Hepatic stellate cell (primary cell): Measurements from ENCODE around the gene DKK2.
A peak's percentile ranks its signal among the peaks of the same experiment; 100 is the strongest.
"Not testable (repeated sequence)": the region's sequence is repeated elsewhere in the genome, so short reads cannot be mapped to it uniquely, and the experiment has no call there.

Experiments
- DNase-seq: peaks from one replicate; pipeline ENCODE4 v3.0.0; 2011; ENCODE audit warnings: low spot score

DKK2 gene

GRCh38 chr4:106909486-106910188 is 126.5 kb downstream of the DKK2 start:
- no peak for DNase-seq

- DNase-seq: not testable (repeated sequence)
Observed at GRCh38 chr4:106908049-106908448, 128.1 kb downstream of the DKK2 start.

GRCh38 chr4:106907216-106907615 is 128.9 kb downstream of the DKK2 start:
- DNase-seq: no peak

GRCh38 chr4:106906728-106907127 is 129.4 kb downstream of the DKK2 start:
- no peak for DNase-seq

DNA sequence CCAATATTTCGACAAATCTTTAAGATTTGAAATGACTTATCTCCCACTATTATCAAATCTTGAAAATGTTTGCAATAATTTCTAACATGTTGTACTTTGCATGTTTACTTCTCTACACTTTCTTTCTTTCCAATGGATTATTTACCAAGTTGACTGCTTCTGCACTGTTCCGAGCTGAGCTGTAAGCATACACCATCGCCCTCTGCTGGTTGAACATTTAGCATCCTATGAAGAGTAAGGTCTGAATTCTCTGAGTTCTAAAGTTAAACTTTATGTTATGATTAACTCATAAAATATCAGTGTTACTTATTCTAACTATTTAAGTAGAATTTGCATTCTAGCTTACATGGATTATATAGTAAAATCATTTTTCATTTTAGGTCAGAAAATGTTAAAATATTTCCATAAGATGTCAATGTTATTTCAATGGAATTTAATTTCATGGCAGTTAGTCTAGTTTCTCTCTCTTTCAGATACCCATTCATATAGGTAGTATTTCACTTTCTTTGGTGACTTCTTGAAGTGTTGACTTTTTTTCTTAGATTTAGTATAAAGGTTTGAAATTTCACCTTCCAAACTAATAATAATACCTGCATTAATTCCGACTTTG is 137.4 kb downstream of the DKK2 start:
- peak; percentile 26 for DNase-seq

- no peak for DNase-seq
Observed at GRCh38 chr4:106893903-106894302, 142.2 kb downstream of the DKK2 start.

DNA sequence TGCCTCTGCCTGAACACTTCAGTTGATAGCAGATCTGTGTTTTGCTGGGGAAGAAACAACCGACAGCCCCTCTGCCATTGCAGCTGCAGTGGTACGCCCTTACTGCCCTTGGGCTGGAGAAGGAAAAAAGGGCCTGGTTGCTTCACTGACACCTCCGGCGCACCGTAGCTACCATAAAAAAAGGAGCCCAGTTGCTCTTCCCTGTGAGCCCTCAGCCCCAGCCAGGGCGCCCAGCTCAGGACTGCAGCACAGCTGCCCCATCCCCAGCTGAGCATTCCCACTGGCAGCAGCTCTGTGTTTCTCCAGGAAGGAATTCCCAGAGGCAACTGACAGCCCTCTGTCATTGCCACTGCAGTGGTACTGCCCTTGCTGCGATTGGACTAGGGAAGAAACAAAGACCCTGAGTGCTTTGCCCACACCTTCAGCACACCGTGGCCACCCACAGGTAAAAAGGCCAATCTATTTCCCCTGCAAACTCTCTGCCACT is 142.7 kb downstream of the DKK2 start:
- DNase-seq: no peak

DNA sequence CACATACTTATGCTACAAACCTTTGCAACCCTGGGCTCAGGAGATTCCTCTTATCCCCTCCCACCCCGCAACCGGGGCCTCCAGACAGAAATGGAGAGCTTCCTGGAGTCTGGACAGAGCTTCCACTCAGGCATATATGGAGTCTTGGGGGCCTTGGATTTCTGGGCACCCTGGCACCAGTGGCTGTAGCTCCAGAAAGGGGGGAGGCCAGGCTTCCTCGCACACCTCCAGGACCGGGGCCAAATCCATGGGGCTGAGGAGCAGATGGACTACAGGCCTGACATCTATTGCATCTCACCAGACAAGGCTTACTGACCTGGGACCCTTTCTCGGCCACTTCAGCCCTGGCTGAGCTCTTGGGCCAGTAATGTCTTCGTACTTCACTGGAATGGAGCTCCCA is 143.3 kb downstream of the DKK2 start:
- no peak for DNase-seq

DNA sequence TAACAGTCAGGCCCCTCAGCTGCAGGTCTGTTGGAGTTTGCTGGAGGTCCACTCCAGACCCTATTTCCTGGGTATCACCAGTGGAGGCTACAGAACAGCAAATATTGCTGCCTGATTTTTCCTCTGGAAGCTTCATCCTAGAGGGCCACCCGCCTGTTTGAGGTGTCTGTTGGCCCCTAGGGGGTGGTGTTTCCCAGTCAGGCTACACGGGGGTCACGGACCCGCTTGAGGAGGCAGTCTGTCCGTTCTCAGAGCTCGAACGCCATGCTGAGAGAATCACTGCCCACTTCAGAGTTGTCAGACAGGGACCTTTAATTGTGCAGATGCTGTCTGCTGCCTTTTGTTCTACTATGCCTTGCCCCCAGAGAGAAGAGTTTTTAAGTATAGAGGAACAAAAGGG is 160.8 kb downstream of the DKK2 start:
- DNase-seq: no peak
